HK-2 (cell line): ENCODE results near the gene CEBPE.

ENCODE experiments used
- DNase-seq: peaks from one replicate; pipeline ENCODE4 v3.0.0-alpha.2; 2018; ENCODE audit not compliant: unreplicated experiment

Gene CEBPE

DNA sequence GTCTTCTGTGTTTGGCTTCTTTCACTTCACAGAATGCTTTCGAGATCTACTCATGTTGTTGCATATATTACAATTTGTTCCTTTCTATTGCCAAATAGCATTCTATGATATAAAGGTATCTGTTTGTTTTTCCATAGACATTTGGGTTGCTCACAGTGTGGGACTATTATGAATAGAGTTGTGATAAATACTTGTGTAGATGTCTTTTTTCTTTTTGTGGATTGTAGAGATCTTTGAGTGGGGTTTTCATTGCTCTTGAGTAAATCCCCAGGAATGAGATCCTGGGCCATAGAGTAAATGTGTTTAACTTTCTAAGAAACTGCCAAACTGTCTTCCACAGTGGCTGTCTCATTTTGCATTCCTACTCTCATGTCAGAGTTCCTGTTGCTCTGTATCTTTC lies 24.9 kb upstream of the CEBPE start:
- DNase-seq: no peak

DNA sequence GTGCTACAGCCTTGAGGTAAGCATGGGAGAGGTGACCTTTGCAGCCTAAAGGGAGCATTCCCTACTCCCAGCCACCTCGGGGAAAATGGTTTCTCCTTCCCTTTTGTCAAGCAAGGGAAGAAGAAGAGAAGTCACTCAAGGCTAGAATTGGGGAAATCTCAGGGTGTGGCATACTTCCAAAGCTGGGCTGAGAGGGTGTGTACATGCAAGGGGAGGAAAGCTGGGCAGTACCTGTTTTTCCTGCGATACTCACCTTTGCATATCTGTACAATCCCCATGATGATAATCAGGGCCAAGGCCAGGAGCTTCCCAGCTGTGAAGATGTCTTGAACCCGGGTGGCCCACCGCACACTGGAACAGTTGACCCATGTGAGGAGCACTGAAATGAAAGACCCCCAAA lies 23.8 kb upstream of the CEBPE start:
- no peak for DNase-seq

GRCh38 chr14:23141706-23142444 lies 22.8 kb upstream of the CEBPE start:
- DNase-seq: no peak

GRCh38 chr14:23140371-23140770 lies 21.3 kb upstream of the CEBPE start:
- no peak for DNase-seq

DNA sequence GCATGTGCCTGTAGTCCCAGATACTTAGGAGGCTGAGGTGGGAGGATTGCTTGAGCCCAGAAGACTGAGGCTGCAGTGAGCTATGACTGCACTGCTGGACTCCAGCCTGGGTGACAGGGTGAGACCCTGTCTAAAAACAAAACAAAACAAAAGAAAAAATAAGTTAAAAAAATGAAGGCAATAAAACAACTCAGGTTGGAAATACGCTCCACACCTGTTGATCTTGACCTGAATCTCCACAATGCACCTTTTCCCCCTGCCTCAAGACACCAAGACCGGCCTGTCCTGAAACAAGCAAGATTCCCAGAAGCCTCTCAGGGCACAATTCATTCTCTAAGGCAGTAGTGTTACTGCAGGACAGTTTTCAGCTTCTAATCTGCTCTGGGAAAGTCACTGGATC lies 20.8 kb upstream of the CEBPE start:
- no peak for DNase-seq

DNA sequence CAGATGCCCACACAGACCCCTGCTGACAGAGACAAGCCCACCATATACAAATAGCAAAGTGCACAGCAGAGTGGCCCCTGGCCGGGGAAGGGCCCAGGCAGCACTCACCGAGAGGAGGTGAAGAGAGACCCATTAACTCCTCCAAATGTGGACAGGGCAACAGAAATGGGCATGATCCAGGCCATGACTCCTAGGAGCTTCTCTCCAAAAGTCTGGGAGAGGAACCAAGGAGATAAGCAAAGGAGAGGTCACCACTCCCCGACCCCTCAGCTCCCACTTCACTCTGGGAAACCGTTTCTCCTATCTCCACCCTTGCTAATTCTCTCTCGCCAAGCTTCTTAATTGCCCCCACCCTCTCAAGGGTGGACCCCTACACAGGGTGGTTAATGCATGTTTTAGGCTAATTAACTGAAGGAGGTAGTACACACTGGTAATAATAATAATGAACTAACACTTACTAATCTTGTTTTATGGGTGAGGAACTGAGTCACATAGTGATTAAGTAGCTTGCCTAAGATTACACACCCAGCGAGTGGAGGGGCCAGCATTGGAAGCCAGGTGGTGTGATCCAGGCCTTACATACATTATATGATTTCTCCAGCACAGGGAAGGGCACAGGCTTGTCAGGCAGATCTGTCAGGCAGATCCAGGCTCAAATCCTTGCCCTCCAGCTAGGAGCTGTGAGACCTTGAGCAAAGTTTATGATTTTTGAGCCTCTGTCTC lies 18.9 kb upstream of the CEBPE start:
- DNase-seq: no peak

DNA sequence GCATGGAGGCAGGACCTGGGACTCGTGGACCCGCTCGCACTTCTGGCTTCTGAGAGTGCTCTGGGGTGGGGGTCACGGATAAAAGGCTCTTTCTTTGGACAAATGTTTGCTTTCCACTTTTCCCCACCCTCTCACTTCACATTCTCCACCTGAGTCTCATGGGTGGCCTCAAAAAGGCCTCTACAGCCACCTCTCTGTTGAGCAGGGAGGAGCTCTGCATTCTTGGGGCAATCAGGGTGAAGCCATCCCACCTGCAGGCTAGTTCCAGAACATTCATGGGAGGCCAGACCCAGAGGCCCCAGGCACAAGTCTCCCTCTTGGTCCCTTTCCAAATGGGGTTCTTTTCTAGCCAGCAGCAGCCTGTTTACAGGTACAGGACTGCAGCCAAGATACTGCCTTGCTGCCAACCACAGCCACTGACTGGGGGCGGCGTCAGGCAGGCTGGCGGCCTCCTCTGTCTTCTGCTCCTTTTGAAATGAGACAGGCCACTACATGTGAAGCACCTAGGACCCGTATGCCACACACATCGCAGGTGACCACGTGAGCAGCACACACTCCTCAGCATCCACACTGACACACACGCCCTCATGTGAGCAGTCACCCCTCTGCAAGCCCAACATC lies 18.2 kb upstream of the CEBPE start:
- DNase-seq: no peak

DNA sequence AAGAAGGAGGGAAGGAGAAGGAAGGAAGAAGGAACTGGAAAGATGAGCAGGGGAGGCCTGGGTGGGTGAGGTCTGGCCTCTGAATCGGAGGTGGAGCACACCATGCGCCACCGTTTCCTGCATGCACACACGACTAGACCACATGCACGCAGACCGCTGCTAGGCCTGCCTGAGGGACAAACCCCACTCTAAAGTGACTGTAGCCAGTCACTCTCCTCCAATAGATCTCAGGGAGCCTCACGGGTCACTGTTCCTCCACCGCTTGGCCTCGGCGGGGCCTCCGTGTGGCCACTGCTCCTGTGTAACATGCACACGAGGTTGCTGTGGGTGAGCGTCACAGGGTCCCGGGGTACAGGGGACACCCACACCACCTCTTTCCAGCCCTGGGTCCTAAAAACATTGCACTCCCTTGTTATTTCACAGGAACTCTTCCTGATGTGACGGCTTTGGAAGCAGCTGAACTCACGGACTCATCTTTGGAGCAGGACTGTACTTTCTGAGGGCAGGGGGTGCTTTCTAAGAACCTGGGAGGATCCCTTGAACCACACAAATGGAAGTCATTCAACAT lies 17.6 kb upstream of the CEBPE start:
- DNase-seq: no peak

DNA sequence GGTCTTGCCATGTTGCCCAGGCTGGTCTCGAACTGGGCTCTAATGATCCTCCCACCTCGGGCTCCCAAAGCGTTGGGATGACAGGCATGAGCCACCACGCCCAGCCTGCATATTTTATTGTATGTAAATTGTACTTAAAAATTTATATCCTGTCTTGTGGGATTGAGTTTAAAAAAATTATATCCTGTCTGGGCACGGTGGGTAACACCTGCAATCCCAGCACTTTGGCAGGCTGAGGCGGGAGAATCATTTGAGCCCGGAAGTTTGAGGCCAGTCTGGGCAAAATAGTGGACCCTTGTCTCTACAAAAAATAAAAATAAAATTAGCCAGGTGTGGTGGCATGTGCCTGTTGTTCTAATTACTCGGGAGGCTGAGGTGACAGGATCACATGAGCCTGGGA lies 13.9 kb upstream of the CEBPE start:
- no peak for DNase-seq

DNA sequence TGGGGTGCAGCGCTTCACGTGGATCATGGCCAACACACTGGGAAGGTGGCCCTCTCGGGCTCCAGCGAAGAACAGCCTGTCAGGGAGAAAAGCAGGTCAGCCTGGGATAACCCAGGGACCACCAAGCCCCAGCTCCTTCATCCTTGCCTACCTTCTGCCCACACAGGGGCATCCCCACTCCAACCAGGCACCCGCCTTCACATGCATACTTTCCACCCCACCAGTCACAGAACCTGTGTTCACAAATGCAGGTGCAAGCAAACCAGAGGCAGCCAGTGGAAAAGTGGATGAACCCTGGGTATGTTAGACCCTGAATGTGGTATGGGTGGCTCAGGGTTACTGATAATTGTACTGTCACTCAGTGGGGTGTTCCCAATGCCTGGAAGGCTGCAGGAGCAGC lies 12.4 kb upstream of the CEBPE start:
- no peak for DNase-seq

DNA sequence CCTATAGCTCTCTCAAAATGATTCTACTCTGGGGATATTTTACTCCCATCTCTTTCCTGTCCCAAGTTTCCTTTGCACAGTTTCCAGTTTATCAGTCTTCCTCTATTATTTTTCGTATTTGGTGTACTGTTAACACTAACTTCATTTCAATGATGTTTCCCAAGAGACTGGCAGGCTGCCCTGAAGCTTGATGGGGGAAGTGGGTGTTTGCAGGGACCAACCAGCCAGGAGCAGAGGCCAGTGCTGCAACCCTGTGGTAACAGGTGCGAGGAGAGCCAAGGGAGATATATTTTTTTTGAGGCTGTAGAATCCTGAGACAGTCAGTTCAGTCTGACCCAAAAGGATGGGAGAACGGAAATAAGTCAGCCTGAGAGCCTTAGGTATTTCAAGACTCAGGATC lies 11.8 kb upstream of the CEBPE start:
- no peak for DNase-seq

GRCh38 chr14:23129759-23130316 lies 10.8 kb upstream of the CEBPE start:
- DNase-seq: no peak

GRCh38 chr14:23128969-23129758 lies 10.1 kb upstream of the CEBPE start:
- no peak for DNase-seq

DNA sequence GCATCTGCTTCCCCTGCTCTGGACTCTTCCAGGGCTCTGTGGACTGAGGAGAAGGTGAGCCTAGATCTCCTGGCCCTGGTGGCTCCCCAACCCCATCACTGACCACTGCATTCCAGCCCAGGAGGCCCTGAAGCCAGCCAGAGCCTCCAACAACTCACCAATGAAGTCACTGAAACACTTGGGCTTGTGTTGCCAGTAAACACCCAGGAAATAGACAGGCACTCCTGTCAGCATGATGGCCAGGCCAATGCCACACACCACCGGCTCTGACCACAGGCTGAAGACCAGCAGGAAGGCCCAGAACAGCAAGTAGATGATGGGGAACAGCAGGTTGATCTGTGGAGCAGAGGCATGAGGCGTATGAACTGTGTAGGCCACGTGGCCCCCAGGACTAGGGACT lies 8.8 kb upstream of the CEBPE start:
- DNase-seq: no peak

DNA sequence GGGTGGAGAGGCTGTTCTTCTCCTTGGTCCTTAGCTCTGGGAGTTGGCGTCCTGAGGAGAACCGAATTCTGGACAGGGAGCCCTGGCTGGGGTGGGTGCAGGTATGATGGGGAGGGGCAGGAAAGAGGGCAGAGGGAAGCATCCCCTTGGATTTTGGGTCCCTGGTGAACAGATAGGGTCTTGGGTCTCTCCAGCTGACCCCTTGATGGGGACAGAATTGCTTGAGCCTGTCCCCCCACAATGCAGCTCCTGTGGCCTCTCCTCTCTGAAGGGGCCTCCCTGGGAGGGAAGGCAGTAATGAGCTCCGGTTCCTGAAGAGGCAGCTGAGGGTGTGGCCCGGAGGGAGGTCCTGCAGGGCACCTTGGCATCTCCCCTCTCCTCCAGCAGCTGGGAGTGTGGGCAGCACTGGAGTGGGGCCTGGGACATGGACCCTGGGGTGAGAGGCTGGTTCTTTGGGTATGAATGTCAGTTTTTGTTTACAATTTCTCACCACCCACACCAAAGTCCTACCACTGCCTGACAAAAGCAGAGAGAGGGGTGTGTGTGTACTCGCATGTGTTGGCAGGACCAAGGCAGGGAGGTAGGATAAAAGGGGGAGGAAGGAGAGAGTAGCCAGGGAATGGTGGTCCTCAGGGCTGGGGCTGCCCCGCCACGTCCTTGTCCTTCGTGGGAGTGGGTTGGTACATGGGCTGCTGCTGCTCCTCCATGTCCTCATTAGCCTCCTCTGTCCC lies 7.7 kb upstream of the CEBPE start:
- no peak for DNase-seq

- no peak for DNase-seq
These were observed 7.0 kb upstream of the CEBPE start for GRCh38 chr14:23125933-23126524.

- DNase-seq: no peak
These were observed 6.0 kb upstream of the CEBPE start for GRCh38 chr14:23125011-23125410.

DNA sequence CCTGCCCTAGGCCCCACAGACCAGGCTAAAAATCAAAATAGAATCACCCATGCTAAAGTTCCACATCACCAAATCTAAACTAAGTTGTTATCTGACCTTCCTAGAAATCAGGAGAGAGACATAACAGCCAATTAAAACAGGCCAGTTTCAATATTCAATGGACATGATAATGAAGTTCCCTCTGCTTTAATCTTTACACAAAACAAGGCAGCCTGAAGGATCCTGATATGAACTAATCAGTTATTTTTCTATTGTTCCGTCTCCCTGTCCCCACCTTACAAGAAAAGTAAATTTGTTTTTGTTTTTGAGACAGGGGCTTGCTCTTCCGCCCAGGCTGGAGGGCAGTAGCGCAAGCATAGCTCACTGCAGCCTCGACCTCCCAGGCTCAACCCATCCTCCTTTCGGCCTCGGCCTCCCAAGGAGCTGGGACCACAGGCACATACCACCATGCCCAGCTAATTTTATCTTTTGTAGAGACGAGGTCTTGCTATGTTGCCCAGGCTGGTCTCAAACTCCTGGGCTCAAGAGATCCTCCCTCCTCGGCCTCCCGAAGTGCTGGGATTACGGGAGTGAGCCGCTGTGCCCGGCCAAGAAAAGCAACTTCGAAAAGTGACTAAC lies 5.4 kb upstream of the CEBPE start:
- no peak for DNase-seq

GRCh38 chr14:23123419-23123818 lies 4.4 kb upstream of the CEBPE start:
- DNase-seq: no peak

DNA sequence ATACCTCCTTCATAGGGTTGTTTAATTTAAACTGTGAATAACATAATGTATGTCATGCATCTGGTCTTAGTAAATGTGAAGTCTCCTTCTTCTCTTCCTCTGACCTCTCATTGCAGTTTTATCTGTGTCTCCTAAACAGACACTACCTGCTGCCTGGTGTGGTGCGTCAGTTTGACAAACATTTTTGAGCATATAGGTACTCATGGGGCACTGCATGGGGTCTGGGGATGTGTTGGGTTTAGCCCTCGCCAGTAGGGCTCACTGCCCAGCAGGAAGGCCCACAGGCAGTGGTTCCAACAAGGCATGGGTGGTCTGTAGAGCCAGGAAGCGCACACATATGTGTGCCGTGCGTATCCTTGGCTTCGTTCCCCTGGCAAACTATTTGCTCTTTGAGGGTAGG lies 3.0 kb upstream of the CEBPE start:
- no peak for DNase-seq
